HepG2 (cell line): ENCODE measurements around the gene AKAP9. TPM values are rescaled to one million over a fixed set of nuclear protein-coding genes. Genes with fewer than 3 reads are reported as not detected.

Experiments used
- CENPT ChIP-seq: sonication (generic); formaldehyde crosslinking; IDR thresholded peaks from 2 replicates; pipeline ENCODE4 v1.8.0; 2022; ENCODE audit warnings: low read depth, mild to moderate bottlenecking, moderate library complexity, missing genetic modification reagents
- FOXA1 ChIP-seq, 2 experiments: fragments of 450-650 bp in 1 of 2; sonication (generic) in 1 of 2; formaldehyde crosslinking in 1 of 2; IDR thresholded peaks; 2 replicates each; pipeline versions ENCODE4 v1.4.0 to v1.6.1; 2016 to 2020; ENCODE audit warnings: missing genetic modification reagents in 1 of 2
- HHEX ChIP-seq: IDR thresholded peaks from 2 replicates; pipeline ENCODE4 v1.6.1; 2016; ENCODE audit warnings: control low read depth
- HMGXB4 ChIP-seq, 2 experiments: sonication (generic) in 1 of 2; formaldehyde crosslinking in 1 of 2; IDR thresholded peaks; 2 replicates each; pipeline versions ENCODE4 v1.4.0 to v1.6.1; 2018 to 2020; ENCODE audit warnings: missing genetic modification reagents in 2 of 2, borderline replicate concordance in 1 of 2, low read depth in 1 of 2, mild to moderate bottlenecking in 1 of 2, missing biosample characterization in 1 of 2
- RFXAP ChIP-seq: sonication (generic); formaldehyde crosslinking; IDR thresholded peaks from 2 replicates; pipeline ENCODE4 v1.4.0; 2020; ENCODE audit warnings: missing genetic modification reagents, borderline replicate concordance
- SAFB2 ChIP-seq: sonication (generic); formaldehyde crosslinking; IDR thresholded peaks from 2 replicates; pipeline ENCODE4 v1.5.1; 2020; ENCODE audit warnings: missing genetic modification reagents, low read depth, mild to moderate bottlenecking, borderline replicate concordance
- TARDBP ChIP-seq: sonication (generic); formaldehyde crosslinking; IDR thresholded peaks from 2 replicates; pipeline ENCODE4 v1.8.0; 2022; ENCODE audit warnings: mild to moderate bottlenecking, missing genetic modification reagents
- ZFY ChIP-seq: sonication (generic); formaldehyde crosslinking; IDR thresholded peaks from 2 replicates; pipeline ENCODE4 v1.4.0; 2020; ENCODE audit warnings: missing genetic modification reagents
- ZNF142 ChIP-seq: sonication (generic); formaldehyde crosslinking; IDR thresholded peaks from 2 replicates; pipeline ENCODE4 v1.4.0; 2020; ENCODE audit warnings: missing genetic modification reagents
- ZNF44 ChIP-seq: sonication (generic); formaldehyde crosslinking; IDR thresholded peaks from 2 replicates; pipeline ENCODE4 v1.5.1; 2020; ENCODE audit warnings: mild to moderate bottlenecking, missing genetic modification reagents
- ZNF468 ChIP-seq: sonication (generic); formaldehyde crosslinking; IDR thresholded peaks from 2 replicates; pipeline ENCODE4 v1.8.0; 2022; ENCODE audit warnings: mild to moderate bottlenecking, moderate library complexity, missing genetic modification reagents
- ZNF776 ChIP-seq: sonication (generic); formaldehyde crosslinking; IDR thresholded peaks from 2 replicates; pipeline ENCODE4 v1.4.0; 2020; ENCODE audit warnings: mild to moderate bottlenecking, missing genetic modification reagents
- polyA plus RNA-seq, 8 experiments: library from polyadenylated mRNA; depleted of rRNA in 3 of 8; stranded (reverse) in 7 of 8; unstranded in 1 of 8; fragments of >200 nt; fragmentation: Illumina TruSeq in 4 of 8; extraction: Trizol in 4 of 8; gene quantifications; 2 replicates each; pipeline versions ENCODE4 v1.2.1 to v1.2.3, GENCODE V29; 2011 to 2016; ENCODE audit warnings: low read depth in 4 of 8, missing spikeins in 1 of 8, mixed read lengths in 1 of 8; ENCODE audit not compliant: insufficient read depth in 1 of 8
- total RNA-seq, 5 experiments: library from RNA; depleted of rRNA; stranded (reverse); fragments of >200 nt; fragmentation: Illumina TruSeq; extraction: Trizol; gene quantifications; 2 replicates each; pipeline ENCODE4 v1.2.3, GENCODE V29; 2016; ENCODE audit warnings: low read depth in 1 of 5
- TF ChIP-seq, protein P1 (sequence below): sonication (generic); formaldehyde crosslinking; IDR thresholded peaks from 2 replicates; pipeline ENCODE4 v1.8.0; 2022; ENCODE audit warnings: missing genetic modification reagents, mild to moderate bottlenecking, moderate library complexity, borderline replicate concordance
- TF ChIP-seq, protein P2 (sequence below): sonication (generic); formaldehyde crosslinking; IDR thresholded peaks from 2 replicates; pipeline ENCODE4 v1.5.1; 2020; ENCODE audit warnings: mild to moderate bottlenecking, missing genetic modification reagents, moderate library complexity

The AKAP9 gene
- total and polyA plus RNA-seq, 2 of the 13 experiments (the other 11 are each of a cell fraction or from before 2014, with no cell fraction given) = 27.6 to 33.1 TPM

DNA sequence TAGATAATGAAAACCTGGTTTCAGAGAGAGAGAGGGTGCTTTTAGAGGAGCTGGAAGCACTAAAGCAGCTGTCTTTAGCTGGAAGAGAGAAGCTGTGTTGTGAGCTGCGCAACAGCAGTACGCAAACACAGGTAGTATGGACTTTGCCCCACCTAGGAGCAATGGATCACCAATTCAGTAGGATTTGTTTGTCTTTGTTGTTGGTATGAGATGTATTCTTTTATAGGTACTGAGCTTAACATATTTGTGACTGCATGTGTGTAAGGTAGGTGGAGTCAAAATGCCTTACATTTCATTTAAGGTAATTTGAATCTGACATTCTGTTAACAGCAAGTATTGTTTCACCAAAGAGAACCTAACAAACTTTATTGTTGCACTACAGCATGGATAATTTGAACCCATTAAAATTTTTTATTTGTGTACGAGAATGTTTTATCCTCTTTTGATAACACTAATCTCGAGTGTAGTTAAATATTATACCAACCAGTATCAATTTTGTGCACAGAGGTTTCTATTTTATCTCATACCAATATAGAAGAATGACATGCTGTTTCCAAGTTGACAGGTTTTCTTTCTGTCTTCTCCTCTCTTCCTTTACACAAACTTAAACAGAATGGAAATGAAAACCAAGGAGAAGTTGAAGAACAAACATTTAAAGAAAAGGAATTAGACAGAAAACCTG is 101.5 kb downstream of the AKAP9 start (continued):
- TF ChIP-seq ZNF142 (CRISPR knock-in tag) (no peak), HHEX (CRISPR knock-in tag) (peak; percentile 64; the same call in 1 of the 2 replicates), FOXA1 (IDR thresholded peaks at IDR 0.05) (peak; percentile 24; the same call in 1 of the 2 replicates), FOXA1 (CRISPR knock-in tag; IDR thresholded peaks at IDR 0.05) (peak; percentile 86), RFXAP (no peak), HMGXB4 (CRISPR knock-in tag; IDR thresholded peaks at IDR 0.05; ENCODE audit: borderline replicate concordance in 1 of 2, low read depth in 1 of 2) (0 out of 4 replicates have a peak, but pooled peaks have one; percentile 21 to 39), TARDBP (CRISPR knock-in tag) (no peak), ZFY (CRISPR knock-in tag) (no peak), ZNF44 (CRISPR knock-in tag) (no peak), ZNF776 (CRISPR knock-in tag) (no peak), ZNF468 (CRISPR knock-in tag) (no peak), SAFB2 (CRISPR knock-in tag) (no peak), CENPT (CRISPR knock-in tag) (no peak)
- TF ChIP-seq, protein P1, sequence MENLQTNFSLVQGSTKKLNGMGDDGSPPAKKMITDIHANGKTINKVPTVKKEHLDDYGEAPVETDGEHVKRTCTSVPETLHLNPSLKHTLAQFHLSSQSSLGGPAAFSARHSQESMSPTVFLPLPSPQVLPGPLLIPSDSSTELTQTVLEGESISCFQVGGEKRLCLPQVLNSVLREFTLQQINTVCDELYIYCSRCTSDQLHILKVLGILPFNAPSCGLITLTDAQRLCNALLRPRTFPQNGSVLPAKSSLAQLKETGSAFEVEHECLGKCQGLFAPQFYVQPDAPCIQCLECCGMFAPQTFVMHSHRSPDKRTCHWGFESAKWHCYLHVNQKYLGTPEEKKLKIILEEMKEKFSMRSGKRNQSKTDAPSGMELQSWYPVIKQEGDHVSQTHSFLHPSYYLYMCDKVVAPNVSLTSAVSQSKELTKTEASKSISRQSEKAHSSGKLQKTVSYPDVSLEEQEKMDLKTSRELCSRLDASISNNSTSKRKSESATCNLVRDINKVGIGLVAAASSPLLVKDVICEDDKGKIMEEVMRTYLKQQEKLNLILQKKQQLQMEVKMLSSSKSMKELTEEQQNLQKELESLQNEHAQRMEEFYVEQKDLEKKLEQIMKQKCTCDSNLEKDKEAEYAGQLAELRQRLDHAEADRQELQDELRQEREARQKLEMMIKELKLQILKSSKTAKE (CRISPR knock-in tag) = no peak
- TF ChIP-seq, protein P2, sequence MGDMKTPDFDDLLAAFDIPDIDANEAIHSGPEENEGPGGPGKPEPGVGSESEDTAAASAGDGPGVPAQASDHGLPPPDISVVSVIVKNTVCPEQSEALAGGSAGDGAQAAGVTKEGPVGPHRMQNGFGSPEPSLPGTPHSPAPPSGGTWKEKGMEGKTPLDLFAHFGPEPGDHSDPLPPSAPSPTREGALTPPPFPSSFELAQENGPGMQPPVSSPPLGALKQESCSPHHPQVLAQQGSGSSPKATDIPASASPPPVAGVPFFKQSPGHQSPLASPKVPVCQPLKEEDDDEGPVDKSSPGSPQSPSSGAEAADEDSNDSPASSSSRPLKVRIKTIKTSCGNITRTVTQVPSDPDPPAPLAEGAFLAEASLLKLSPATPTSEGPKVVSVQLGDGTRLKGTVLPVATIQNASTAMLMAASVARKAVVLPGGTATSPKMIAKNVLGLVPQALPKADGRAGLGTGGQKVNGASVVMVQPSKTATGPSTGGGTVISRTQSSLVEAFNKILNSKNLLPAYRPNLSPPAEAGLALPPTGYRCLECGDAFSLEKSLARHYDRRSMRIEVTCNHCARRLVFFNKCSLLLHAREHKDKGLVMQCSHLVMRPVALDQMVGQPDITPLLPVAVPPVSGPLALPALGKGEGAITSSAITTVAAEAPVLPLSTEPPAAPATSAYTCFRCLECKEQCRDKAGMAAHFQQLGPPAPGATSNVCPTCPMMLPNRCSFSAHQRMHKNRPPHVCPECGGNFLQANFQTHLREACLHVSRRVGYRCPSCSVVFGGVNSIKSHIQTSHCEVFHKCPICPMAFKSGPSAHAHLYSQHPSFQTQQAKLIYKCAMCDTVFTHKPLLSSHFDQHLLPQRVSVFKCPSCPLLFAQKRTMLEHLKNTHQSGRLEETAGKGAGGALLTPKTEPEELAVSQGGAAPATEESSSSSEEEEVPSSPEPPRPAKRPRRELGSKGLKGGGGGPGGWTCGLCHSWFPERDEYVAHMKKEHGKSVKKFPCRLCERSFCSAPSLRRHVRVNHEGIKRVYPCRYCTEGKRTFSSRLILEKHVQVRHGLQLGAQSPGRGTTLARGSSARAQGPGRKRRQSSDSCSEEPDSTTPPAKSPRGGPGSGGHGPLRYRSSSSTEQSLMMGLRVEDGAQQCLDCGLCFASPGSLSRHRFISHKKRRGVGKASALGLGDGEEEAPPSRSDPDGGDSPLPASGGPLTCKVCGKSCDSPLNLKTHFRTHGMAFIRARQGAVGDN = no peak
